Aorta (tissue), 5 donors: ENCODE data around the gene NDOR1. TPM values are rescaled to one million over a fixed set of nuclear protein-coding genes. Genes with fewer than 3 reads are reported as not detected.

Experiments used
- ATAC-seq: fragments of 200-7000 bp; cut with Tn5 transposase; one replicate; pipeline ENCODE4 v1.9.1; 2022; ENCODE audit warnings: moderate library complexity; ENCODE audit not compliant: low FRiP score
- DNase-seq, 2 donors: peaks; one replicate each; pipeline ENCODE4 v3.0.0-alpha.2; 2020
- H3K27ac ChIP-seq, 2 donors: one replicate each; pipeline ENCODE4 v1.5.1; 2013; ENCODE audit warnings: low read length in 2 of 2, mild to moderate bottlenecking in 2 of 2, moderate library complexity in 2 of 2, control low read depth in 1 of 2, inconsistent platforms in 1 of 2, low read depth in 1 of 2
- H3K27me3 ChIP-seq, 2 donors: one replicate each; pipeline ENCODE4 v1.6.1; 2013; ENCODE audit warnings: control low read depth in 1 of 2, low read length in 1 of 2, mild to moderate bottlenecking in 1 of 2, moderate library complexity in 1 of 2; ENCODE audit not compliant: insufficient read depth in 2 of 2, control insufficient read depth in 1 of 2
- H3K36me3 ChIP-seq, 2 donors: one replicate each; pipeline ENCODE4 v1.6.1; 2013; ENCODE audit warnings: control low read depth in 1 of 2, low read length in 1 of 2, mild to moderate bottlenecking in 1 of 2; ENCODE audit not compliant: insufficient read depth in 2 of 2, control insufficient read depth in 1 of 2
- H3K4me1 ChIP-seq, 2 donors: one replicate each; pipeline ENCODE4 v1.6.1; 2013; ENCODE audit warnings: low read length in 2 of 2, control low read depth in 1 of 2, mild to moderate bottlenecking in 1 of 2, moderate library complexity in 1 of 2; ENCODE audit not compliant: insufficient read depth in 2 of 2, control insufficient read depth in 1 of 2
- H3K4me3 ChIP-seq, 2 donors: one replicate each; pipeline ENCODE4 v1.5.1; 2013; ENCODE audit warnings: low read length in 2 of 2, control low read depth in 1 of 2, mild to moderate bottlenecking in 1 of 2
- H3K9me3 ChIP-seq: one replicate; pipeline ENCODE4 v1.6.1; 2013; ENCODE audit warnings: mild to moderate bottlenecking, low read length; ENCODE audit not compliant: control insufficient read depth
- WGBS, 2 donors: extraction: QIAGEN DNeasy Blood & Tissue Kit; methylation state at CpG; one replicate each; pipeline ENCODE4 v1.1.7; 2013; 5-methylcytosine and 5-hydroxymethylcytosine counted together
- intact Hi-C, 2 donors: fragments of 100-400 bp; cut with DNase I; formaldehyde crosslinking; loops; one replicate each; pipeline versions ENCODE4 v1.14.2 to v1.15.0; 2022
- polyA plus RNA-seq, 2 donors: library from polyadenylated mRNA; stranded (reverse); fragments of 200-250 nt; gene quantifications; one replicate each; pipeline ENCODE4 v1.2.3, GENCODE V29; 2013
- total RNA-seq, 2 donors: library from RNA; stranded (reverse); fragmentation: NEBNext Ultra II Directional; extraction: Animal tissue kit (Norgen Biotek cat#: 25700); gene quantifications; one replicate each; pipeline ENCODE4 v1.2.1, GENCODE V29; 2021
- donor health status: healthy with polysubstance abuse.
- donor health status: Bipolar disorder and iron deficiency.
- donor health status: DM: no; HTN: no; CAD: no.
- donor health status: DM: no; HTN: no; CAD: no.
- donor health status: DM: yes; HTN: yes; CAD: no.

Gene NDOR1
- total and polyA plus RNA-seq, 4 donors: 3.0 to 20.4 (median 12.1) TPM

DNA sequence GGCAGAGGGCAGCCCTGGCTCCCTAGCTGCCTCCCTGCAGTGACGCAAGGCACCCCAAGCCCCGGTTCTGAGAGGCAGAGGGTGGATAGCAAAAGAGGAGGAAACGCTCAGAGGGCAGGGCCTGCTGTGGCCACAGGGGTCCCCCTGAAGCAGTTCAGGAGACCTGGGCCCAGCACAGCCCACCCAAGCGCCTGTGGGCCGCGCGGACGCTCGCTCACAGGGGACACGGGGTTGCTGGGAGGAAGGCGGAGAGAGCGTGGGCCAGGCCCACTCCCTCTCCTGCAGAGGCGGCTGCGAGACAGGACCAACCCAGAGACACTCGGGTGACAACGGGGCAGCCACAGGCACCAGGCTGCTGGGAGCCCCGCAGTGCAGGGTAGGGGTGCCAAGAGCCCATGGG is 25.7 kb upstream of the NDOR1 start:
- H3K27ac ChIP-seq: no peak overlapping the region
- H3K4me3 ChIP-seq: no peak overlapping the region
- 92 to 94% methylated on average over 15 to 17 of the region's 17 CpGs for WGBS, 2 donors
- intact Hi-C loops: no loop called here
- no peak for DNase-seq
- peaks cover 0 to 4% of the 10 kb centered on the region in 2 donors for H3K36me3 ChIP-seq
- no peak for ATAC-seq
- H3K27me3 ChIP-seq: no peaks in the 10 kb centered on the region
- H3K9me3 ChIP-seq: no peaks in the 10 kb centered on the region
- no peaks in the 10 kb centered on the region for H3K4me1 ChIP-seq

DNA sequence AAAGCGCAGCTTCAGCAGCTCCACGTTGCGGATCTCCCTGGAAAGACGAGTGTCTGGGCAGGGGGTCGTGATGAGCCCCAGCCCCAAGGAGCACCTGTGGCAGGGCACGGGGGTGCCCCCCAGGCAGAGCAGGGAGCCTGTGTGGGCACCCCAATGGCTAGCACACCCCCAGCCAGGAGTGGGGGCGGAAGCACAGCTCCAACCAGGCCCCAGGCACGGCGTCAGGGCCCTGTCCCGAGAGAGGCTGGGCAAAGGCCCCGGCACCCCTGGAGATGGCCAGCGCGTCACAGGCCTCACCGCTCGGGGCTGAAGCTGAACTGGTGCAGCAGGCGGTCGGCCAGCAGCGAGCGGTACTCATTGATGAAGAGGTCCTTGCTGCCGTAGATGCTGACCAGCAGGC is 25.0 kb upstream of the NDOR1 start:
- intact Hi-C loops: no loop called here
- 92 to 93% methylated on average over 16 to 20 of the region's 20 CpGs for whole genome bisulfite sequencing, 2 donors
- ATAC-seq (peak; percentile 8), DNase-seq (no peak)
- Histone ChIP-seq H3K4me3 (no peak overlapping the region), H3K9me3 (no peaks in the 10 kb centered on the region), H3K27me3 (no peaks in the 10 kb centered on the region), H3K36me3 (peaks cover 0 to 4% of the 10 kb centered on the region in 2 donors), H3K27ac (no peak overlapping the region), H3K4me1 (no peaks in the 10 kb centered on the region)

GRCh38 chr9:137181680-137182079 is 23.8 kb upstream of the NDOR1 start:
- no peaks in the 10 kb centered on the region for H3K27me3 ChIP-seq
- no peak overlapping the region for H3K4me3 ChIP-seq
- 91 to 93% methylated on average over 22 of the region's 22 CpGs for WGBS, 2 donors
- H3K4me1 ChIP-seq: no peaks in the 10 kb centered on the region
- peaks cover 0 to 4% of the 10 kb centered on the region in 2 donors for H3K36me3 ChIP-seq
- intact Hi-C loops: no loop called here
- H3K27ac ChIP-seq: no peak overlapping the region
- ATAC-seq (no peak), DNase-seq (no peak)
- no peaks in the 10 kb centered on the region for H3K9me3 ChIP-seq

DNA sequence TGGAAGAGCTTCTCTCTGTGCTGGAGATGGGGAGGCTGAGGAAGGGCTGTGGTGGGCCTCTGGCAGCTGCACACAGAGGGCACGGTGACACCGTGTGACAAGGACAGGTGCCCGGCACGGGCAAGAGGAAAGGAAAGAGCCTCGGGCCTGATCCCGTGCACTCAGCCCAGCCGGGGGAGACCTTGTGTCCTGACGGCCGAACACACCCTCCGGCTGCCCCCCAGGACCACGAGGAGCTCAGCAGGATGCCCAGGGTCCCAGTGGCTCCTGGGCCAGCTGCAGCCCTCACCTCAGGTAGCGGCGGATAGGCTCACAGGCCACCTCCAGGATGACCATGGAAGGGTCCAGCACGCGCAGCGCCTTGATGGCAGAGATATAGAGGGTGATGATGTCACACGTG is 22.7 kb upstream of the NDOR1 start:
- Histone ChIP-seq H3K27ac (no peak overlapping the region), H3K36me3 (peaks cover 0 to 4% of the 10 kb centered on the region in 2 donors), H3K27me3 (no peaks in the 10 kb centered on the region), H3K4me3 (no peak overlapping the region), H3K9me3 (no peaks in the 10 kb centered on the region), H3K4me1 (no peaks in the 10 kb centered on the region)
- ATAC-seq (no peak), DNase-seq (no peak)
- intact Hi-C loops: no loop called here
- 88 to 96% methylated on average over 17 of the region's 17 CpGs for WGBS, 2 donors

DNA sequence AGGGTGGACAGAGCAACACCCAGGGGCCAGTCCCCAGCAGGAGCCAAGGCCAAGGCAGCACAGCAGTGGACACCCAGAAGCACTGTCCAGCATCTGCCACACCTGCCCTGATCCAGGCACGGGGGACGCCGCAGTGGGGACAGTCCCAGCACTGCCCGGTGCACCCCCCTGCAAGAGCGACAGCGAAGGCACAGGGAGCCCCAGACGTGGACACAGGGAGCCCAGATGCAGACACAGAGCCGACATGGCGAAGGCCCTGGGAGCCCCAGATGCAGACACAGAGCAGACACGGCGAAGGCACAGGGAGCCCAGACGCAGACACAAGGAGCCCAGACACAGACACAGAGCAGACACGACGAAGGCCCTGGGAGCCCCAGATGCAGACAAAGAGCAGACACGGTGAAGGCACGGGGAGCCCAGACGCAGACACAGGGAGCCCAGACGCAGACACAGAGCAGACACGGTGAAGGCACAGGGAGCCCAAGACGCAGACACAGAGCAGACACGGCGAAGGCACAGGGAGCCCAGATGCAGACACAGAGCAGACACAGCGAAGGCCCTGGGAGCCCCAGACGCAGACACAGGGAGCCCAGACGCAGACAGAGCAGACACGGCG is 21.4 kb upstream of the NDOR1 start:
- H3K9me3 ChIP-seq: no peaks in the 10 kb centered on the region
- 91 to 94% methylated on average over 27 of the region's 27 CpGs for WGBS, 2 donors
- no peaks in the 10 kb centered on the region for H3K27me3 ChIP-seq
- H3K36me3 ChIP-seq: peaks cover 0 to 4% of the 10 kb centered on the region in 2 donors
- DNase-seq: no peak
- no peak overlapping the region for H3K27ac ChIP-seq
- H3K4me3 ChIP-seq: no peak overlapping the region
- no peaks in the 10 kb centered on the region for H3K4me1 ChIP-seq
- ATAC-seq: no peak
- intact Hi-C loops: no loop called here

DNA sequence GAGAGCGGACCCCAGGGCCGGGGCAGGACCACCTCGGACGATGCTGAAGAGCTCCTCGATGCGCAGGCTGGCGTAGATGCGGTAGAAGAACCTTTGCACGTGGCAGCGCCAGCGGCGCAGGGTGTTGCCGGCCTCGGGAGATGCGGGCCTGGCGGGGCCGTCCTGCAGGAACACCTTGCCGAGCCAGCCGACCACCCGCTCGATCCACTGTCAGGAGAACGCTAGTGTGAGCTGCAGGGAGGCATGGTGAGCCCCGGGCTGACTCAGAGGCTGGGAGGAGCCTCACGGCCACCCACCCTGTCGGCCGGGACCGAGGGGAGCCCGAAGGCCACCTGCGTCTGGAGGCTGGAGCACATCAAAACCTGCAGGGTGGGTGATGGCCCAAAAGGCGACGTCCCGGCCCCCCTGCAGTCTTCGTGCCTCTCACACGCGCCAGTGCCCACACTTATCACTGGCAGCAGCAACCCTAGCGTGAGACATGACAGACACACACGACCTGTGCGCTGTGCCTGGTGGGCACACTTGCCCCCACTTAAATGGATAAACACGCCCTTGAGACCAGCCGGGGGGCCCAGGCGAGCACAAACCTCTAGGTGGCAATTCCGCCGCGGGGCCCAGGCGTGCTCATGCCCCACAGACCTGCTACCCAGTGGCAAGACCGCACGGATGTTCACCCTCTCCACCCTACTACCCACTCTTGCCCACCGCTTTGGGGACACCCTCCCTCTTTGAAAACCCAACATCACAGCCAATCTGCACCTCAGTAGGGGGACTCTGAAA is 20.4 kb upstream of the NDOR1 start:
- Histone ChIP-seq H3K27me3 (no peaks in the 10 kb centered on the region), H3K4me1 (no peaks in the 10 kb centered on the region), H3K4me3 (no peak overlapping the region), H3K9me3 (no peaks in the 10 kb centered on the region), H3K36me3 (peaks cover 0 to 4% of the 10 kb centered on the region in 2 donors), H3K27ac (no peak overlapping the region)
- intact Hi-C loops: no loop called here
- ATAC-seq (no peak), DNase-seq (no peak)
- 91 to 94% methylated on average over 48 of the region's 48 CpGs for WGBS, 2 donors

DNA sequence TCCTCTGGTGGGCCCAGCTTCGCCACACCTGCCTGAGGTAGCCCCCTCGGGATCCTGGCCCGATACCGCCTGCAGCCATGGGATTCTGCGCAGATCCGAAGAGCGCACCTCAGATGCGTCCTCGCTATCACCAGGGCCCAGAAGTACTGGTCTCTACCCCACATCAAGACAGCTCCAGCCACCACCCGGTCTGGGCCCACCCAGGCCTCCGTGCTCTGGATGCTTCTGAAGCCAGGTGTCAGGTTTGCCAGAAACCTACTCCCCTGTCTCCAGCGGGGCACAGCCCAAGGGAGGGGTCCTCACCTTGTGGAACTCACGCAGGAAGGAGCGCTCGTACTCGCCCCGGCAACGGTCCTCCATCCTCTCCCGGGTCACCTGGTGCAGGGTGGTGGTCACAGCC is 19.6 kb upstream of the NDOR1 start:
- DNase-seq (no peak), ATAC-seq (no peak)
- WGBS, 2 donors: 91 to 92% methylated on average over 19 of the region's 19 CpGs
- no peaks in the 10 kb centered on the region for H3K4me1 ChIP-seq
- H3K4me3 ChIP-seq: no peak overlapping the region
- H3K27me3 ChIP-seq: no peaks in the 10 kb centered on the region
- intact Hi-C loops: no loop called here
- H3K9me3 ChIP-seq: no peaks in the 10 kb centered on the region
- H3K36me3 ChIP-seq: peaks cover 0 to 4% of the 10 kb centered on the region in 2 donors
- H3K27ac ChIP-seq: no peak overlapping the region

DNA sequence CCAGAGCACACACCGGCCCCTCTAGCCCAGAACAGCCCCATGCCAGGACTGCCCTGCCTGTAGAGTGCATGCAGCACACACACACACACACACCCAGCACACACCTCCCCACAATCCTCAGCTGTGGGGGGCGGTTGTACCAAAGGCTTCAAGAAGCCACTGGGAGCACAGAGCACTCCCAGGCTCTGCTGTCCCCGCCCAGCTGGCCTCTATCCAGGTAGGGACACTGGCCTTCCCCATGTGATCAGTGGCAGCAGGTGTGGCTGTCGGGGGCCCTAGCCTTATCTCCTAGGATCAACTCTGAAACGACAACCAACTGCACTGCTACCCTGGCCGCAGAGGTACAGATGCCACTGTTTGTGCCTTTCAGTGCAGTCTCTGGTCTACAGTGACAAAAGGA is 19.1 kb upstream of the NDOR1 start:
- 81 to 83% methylated on average over 6 of the region's 6 CpGs for WGBS, 2 donors
- no peaks in the 10 kb centered on the region for H3K9me3 ChIP-seq
- DNase-seq (no peak), ATAC-seq (no peak)
- H3K27ac ChIP-seq: no peak overlapping the region
- H3K27me3 ChIP-seq: no peaks in the 10 kb centered on the region
- H3K4me1 ChIP-seq: no peaks in the 10 kb centered on the region
- intact Hi-C loops: no loop called here
- peaks cover 0 to 2% of the 10 kb centered on the region in 2 donors for H3K36me3 ChIP-seq
- H3K4me3 ChIP-seq: no peak overlapping the region

DNA sequence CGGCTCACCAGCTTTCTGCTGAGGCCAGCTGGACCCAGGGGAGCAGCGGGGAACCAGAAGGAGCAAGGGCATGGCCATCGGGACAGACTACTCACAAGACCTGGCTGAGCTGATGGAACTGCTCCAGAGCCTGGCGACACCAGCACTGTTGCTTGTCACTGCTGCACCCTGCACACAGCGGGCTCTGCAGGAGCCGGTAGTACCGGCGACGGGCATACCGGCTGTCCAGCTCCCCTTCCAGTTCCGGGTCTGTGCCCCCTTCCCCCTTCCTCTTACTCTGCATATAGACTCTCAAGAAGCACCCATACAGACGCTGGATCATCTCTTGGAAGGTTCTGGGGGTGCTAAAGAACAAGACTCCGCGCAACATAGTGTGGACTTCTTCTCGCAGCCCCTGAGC is 18.1 kb upstream of the NDOR1 start:
- WGBS, 2 donors: 81 to 84% methylated on average over 15 of the region's 15 CpGs
- H3K9me3 ChIP-seq: no peaks in the 10 kb centered on the region
- DNase-seq (no peak), ATAC-seq (no peak)
- no peak overlapping the region for H3K27ac ChIP-seq
- no peaks in the 10 kb centered on the region for H3K4me1 ChIP-seq
- no peaks in the 10 kb centered on the region for H3K27me3 ChIP-seq
- H3K36me3 ChIP-seq: peaks cover 0 to 2% of the 10 kb centered on the region in 2 donors
- intact Hi-C loops: no loop called here
- peak overlapping the region in 1 of 2 donors; percentile 74 for H3K4me3 ChIP-seq
